Upper lobe of right lung (tissue), 1 donor: ENCODE results near the gene SCAMP3. TPM values are rescaled to one million over a fixed set of nuclear protein-coding genes. Genes with fewer than 3 reads are reported as not detected.
"Not testable (repeated sequence)": the region's sequence is repeated elsewhere in the genome, so short reads cannot be mapped to it uniquely, and the experiment has no call there.

ENCODE experiments used
- ATAC-seq: fragments of 200-7000 bp; cut with Tn5 transposase; one replicate; pipeline ENCODE4 v1.9.1; 2020; ENCODE audit warnings: mild to moderate bottlenecking, moderate library complexity
- DNase-seq: peaks from one replicate; pipeline ENCODE4 v3.0.0-alpha.2; 2020
- H3K27ac ChIP-seq: fragments of 200-600 bp; one replicate; pipeline ENCODE4 v1.8.0; 2022
- H3K27me3 ChIP-seq: fragments of 200-600 bp; one replicate; pipeline ENCODE4 v1.8.0; 2022; ENCODE audit warnings: mild to moderate bottlenecking
- H3K36me3 ChIP-seq: fragments of 200-600 bp; one replicate; pipeline ENCODE4 v1.8.0; 2022
- H3K4me1 ChIP-seq: fragments of 200-600 bp; one replicate; pipeline ENCODE4 v1.8.0; 2022
- H3K4me3 ChIP-seq: fragments of 200-600 bp; one replicate; pipeline ENCODE4 v1.8.0; 2022; ENCODE audit warnings: mild to moderate bottlenecking
- H3K9me3 ChIP-seq: fragments of 200-600 bp; one replicate; pipeline ENCODE4 v1.8.0; 2022
- CTCF ChIP-seq: fragments of 200-600 bp; IDR thresholded peaks from one replicate; pipeline ENCODE4 v1.8.0; 2022; ENCODE audit warnings: antibody characterized with exemption
- intact Hi-C: fragments of 100-400 bp; cut with DNase I; formaldehyde crosslinking; loops from one replicate; pipeline ENCODE4 v1.11.0; 2022
- total RNA-seq: library from RNA; stranded (reverse); fragmentation: NEBNext Ultra II Directional; extraction: Animal tissue kit (Norgen Biotek cat#: 25700); gene quantifications from one replicate; pipeline ENCODE4 v1.2.1, GENCODE V29; 2021
- donor health status: DM: no; HTN: yes; CAD: no; lungs with severe emphysema.

The SCAMP3 gene
- total RNA-seq, 1 donor from 2014 or later: 70.9 TPM

- intact Hi-C loops, DNase-seq, H3K27ac ChIP-seq, H3K27me3 ChIP-seq, H3K36me3 ChIP-seq, ATAC-seq, H3K9me3 ChIP-seq, H3K4me3 ChIP-seq, H3K4me1 ChIP-seq: not testable (repeated sequence)
These were observed 30.9 kb downstream of the SCAMP3 start for GRCh38 chr1:155231302-155231701.

GRCh38 chr1:155228096-155228427 is 34.1 kb downstream of the SCAMP3 start:
- ATAC-seq (no peak), DNase-seq (no peak)
- TF ChIP-seq CTCF: no peak
- H3K9me3 ChIP-seq: no peaks in the 10 kb centered on the region
- H3K27me3 ChIP-seq: no peaks in the 10 kb centered on the region
- peak overlapping the region; percentile 84 for H3K27ac ChIP-seq
- intact Hi-C loops: no loop called here
- H3K4me1 ChIP-seq: peaks cover 27% of the 10 kb centered on the region
- H3K4me3 ChIP-seq: peak overlapping the region; percentile 71
- H3K36me3 ChIP-seq: no peaks in the 10 kb centered on the region

GRCh38 chr1:155227261-155228095 is 34.7 kb downstream of the SCAMP3 start:
- H3K27me3 ChIP-seq: no peaks in the 10 kb centered on the region
- peak overlapping the region; percentile 71 for H3K4me3 ChIP-seq
- intact Hi-C loops: no loop called here
- peaks cover 27% of the 10 kb centered on the region for H3K4me1 ChIP-seq
- DNase-seq (peak; percentile 98), ATAC-seq (peak; percentile 98)
- no peaks in the 10 kb centered on the region for H3K9me3 ChIP-seq
- H3K36me3 ChIP-seq: no peaks in the 10 kb centered on the region
- no peak for TF ChIP-seq CTCF
- H3K27ac ChIP-seq: peak overlapping the region; percentile 84

- intact Hi-C loops: no loop called here
- H3K36me3 ChIP-seq: no peaks in the 10 kb centered on the region
- peak; percentile 45 for ATAC-seq
- peak overlapping the region; percentile 84 for H3K27ac ChIP-seq
- peak overlapping the region; percentile 71 for H3K4me3 ChIP-seq
- peak; percentile 80 for DNase-seq
- H3K9me3 ChIP-seq: no peaks in the 10 kb centered on the region
- no peaks in the 10 kb centered on the region for H3K27me3 ChIP-seq
- H3K4me1 ChIP-seq: peaks cover 27% of the 10 kb centered on the region
- TF ChIP-seq CTCF: no peak
These were observed 35.3 kb downstream of the SCAMP3 start for GRCh38 chr1:155226910-155227260.

- Histone ChIP-seq H3K27me3 (no peaks in the 10 kb centered on the region), H3K9me3 (no peaks in the 10 kb centered on the region), H3K4me3 (peak overlapping the region; percentile 71), H3K27ac (peak overlapping the region; percentile 84), H3K36me3 (no peaks in the 10 kb centered on the region), H3K4me1 (peaks cover 27% of the 10 kb centered on the region)
- intact Hi-C loops: no loop called here
- DNase-seq (peak; percentile 88), ATAC-seq (peak; percentile 65)
- peak; percentile 45 for TF ChIP-seq CTCF
These were observed 35.8 kb downstream of the SCAMP3 start for GRCh38 chr1:155226188-155226909.

- DNase-seq, H3K27me3 ChIP-seq, H3K4me3 ChIP-seq, H3K9me3 ChIP-seq, ATAC-seq, intact Hi-C loops, H3K36me3 ChIP-seq: not testable (repeated sequence)
- Histone ChIP-seq H3K27ac (peak overlapping the region; percentile 55), H3K4me1 (peaks cover 27% of the 10 kb centered on the region)
These were observed 36.8 kb downstream of the SCAMP3 start for GRCh38 chr1:155225404-155225759.
